HG03442 (cell line): ENCODE measurements around the gene AMBRA1.
"Not testable (repeated sequence)": the region's sequence is repeated elsewhere in the genome, so short reads cannot be mapped to it uniquely, and the experiment has no call there.

Experiments
- ATAC-seq: cut with Tn5 transposase; IDR thresholded peaks from one replicate; pipeline ENCODE4 v1.9.1; 2021; ENCODE audit warnings: mild to moderate bottlenecking, moderate library complexity; ENCODE audit not compliant: unreplicated experiment

Gene AMBRA1

DNA sequence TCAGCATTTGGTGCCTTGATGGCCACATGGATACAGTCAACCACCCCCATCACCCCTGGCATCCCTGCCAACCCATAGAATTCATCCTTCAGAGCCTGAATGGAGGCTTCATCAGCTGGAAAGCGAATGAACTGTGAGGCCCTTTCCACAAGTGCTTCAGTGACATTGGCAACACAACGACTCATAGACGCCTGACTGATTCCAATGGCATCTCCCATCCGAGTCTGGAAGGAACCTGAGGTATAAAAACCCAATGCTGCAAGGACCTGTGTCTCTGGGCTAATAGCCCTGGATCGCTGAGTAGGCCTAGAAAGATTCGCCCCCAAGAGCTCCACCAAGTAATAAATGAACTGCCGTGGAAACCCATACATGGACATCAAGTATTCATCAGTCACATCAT lies 21.9 kb upstream of the AMBRA1 start:
- ATAC-seq = no peak

- no peak for ATAC-seq
These were observed 18.5 kb upstream of the AMBRA1 start for GRCh38 chr11:46612326-46612725.

DNA sequence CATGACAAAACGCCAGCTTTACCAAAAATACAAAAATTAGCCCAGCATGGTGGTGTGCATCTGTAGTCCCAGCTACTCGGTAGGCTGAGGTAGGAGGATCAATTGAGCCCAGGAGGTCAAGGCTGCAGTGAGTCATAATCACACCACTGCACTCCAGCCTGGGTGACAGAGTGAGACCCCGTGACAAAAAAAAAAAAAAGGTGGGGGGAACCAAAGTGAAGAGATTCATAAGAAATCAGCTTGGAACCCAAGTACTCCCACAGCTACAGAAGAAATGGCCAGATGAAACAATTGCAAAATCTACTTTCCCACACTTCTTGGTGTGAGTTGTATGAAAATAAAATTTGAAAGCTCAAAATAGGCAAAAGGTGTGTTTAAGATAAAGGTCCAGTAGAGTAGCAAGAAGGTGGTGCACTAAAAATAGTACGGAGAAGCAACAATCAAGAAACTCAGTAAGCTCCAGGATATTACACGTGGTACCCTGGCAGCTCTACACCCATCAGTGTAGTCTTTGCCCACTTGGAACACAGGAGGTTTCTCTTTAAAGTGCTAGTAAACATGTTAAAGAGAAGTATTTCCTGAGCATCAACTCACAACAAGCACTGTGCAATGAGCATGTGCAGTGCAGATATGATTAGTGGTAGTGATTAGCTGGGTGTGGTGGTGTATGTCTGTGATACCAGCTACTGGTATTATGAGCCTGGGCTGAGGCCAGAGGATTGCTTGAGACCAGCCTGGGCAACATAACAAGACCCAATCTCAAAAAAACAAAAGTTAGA lies 17.9 kb upstream of the AMBRA1 start:
- no peak for ATAC-seq

DNA sequence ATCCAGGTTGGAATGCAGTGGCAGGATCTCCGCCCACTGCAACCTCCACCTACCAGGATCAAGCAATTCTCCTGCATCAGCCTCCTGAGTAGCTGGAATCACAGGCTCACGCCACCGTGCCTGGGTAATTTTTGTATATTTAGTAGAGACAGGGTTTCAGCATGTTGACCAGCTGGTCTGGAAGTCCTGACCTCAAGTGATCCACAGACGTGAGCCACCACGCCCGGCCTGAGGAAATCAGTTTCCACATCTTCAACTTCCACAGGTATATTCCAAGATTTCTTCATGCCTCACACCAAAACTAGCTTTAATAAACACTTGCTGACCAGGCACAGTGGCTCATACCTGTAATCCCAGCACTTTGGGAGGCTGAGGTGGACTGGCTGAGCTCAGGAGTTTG lies 15.6 kb upstream of the AMBRA1 start:
- no peak for ATAC-seq

DNA sequence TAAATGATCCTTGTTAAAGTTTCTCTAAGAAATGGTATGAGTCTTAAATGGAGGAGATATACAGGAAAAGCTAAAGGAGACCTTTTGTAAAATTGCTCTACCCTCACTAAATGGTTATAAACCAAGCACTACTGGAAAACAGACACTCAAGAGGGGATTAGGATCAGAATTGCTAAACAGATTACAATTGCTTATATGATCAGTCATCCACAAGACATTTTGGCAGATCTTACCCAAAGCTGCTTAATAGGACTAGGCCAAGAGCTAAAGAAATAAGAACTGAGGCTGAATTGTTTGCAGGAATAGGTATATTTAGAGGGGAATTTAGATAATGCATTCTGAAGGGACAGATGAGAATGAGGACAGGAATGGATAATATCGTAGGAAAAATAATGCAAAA lies 13.7 kb upstream of the AMBRA1 start:
- ATAC-seq = no peak

DNA sequence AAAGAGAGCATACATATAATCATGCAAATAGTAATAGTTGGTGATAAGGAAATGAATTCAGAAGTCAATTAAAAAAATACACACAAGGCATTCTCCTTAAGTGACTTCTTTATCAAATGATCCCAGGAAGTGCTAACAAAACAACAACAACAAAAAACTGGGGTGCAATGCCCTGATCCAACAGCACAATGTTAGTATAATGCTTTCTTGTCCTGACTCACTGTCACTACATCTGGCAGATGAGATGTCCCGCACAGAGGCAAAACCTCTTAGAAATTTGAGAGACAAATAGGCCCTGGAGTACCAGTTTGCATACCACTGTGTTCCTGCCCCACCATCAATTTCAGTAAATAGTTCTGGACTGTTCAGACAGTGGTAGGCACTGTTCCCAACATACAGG lies 11.0 kb upstream of the AMBRA1 start:
- ATAC-seq = no peak

DNA sequence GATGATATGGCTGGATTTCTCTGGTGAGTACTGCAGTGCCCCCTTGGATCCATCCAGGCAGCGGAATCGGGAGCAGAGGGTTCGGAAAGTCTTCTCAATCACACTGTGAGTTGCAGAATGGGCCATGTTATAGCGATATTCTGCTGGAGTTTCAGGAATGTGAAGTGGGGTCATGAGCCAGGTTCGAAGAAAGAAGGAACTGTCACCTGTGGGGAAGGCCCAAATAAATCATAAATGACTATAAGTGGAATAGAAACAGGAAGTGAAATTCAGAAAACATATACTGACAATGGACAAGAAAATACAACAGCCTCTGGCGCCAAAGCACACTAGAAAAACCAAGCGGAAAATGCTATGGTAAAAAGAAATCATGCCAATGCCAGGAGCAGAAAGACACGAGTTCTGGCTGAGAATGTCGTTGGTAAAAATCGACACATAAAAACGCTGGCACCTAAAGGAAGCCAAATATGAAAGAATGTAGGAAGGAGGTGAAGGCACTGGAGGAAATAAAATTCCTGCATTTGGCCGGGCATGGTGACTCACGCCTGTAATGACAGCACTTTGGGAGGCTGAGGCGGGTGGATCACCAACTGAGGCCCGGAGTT lies 10.0 kb upstream of the AMBRA1 start:
- ATAC-seq = no peak

GRCh38 chr11:46601129-46601528 lies 7.3 kb upstream of the AMBRA1 start:
- ATAC-seq = no peak

GRCh38 chr11:46600194-46600960 lies 6.6 kb upstream of the AMBRA1 start:
- ATAC-seq = no peak

GRCh38 chr11:46599340-46600193 lies 5.7 kb upstream of the AMBRA1 start:
- no peak for ATAC-seq

GRCh38 chr11:46597609-46598219 lies 3.9 kb upstream of the AMBRA1 start:
- ATAC-seq = no peak

DNA sequence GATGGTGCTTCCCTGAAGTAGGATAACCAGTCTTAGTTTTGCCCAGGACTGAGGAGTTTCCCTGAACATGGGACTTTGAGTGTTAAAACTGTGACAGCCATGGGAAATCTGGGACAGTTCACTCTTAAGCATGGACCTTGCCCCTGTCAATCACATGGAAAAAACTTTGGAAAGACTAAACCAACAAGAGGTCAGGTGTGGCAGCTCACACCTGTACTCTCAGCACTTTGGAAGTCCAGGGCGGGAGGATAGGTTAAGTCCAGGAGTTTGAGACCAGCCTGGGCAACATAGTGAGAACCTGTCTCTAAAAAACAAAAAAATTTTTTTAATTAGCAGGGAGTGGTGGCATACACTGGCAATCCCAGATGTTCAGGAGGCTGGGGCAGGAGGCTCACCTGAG lies 3.3 kb upstream of the AMBRA1 start:
- ATAC-seq = no peak

- no peak for ATAC-seq
These were observed 962 bp upstream of the AMBRA1 start for GRCh38 chr11:46594785-46595184.

DNA sequence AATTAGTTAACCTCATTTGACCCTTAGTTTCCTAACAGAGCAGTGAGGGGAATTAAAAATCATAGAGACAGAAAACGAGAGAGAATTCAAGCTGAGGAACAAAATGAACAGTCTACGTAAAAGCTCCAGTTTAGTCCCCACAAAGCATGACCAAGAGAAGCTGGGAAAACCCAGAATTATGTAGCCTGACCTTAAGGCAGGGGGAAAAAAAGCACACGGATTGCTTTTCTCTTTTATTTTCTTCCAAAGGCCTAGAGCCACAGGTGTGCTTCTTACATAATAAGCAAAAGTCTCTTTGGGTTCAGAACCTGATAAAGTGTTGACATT lies 514 bp upstream of the AMBRA1 start:
- no peak for ATAC-seq

DNA sequence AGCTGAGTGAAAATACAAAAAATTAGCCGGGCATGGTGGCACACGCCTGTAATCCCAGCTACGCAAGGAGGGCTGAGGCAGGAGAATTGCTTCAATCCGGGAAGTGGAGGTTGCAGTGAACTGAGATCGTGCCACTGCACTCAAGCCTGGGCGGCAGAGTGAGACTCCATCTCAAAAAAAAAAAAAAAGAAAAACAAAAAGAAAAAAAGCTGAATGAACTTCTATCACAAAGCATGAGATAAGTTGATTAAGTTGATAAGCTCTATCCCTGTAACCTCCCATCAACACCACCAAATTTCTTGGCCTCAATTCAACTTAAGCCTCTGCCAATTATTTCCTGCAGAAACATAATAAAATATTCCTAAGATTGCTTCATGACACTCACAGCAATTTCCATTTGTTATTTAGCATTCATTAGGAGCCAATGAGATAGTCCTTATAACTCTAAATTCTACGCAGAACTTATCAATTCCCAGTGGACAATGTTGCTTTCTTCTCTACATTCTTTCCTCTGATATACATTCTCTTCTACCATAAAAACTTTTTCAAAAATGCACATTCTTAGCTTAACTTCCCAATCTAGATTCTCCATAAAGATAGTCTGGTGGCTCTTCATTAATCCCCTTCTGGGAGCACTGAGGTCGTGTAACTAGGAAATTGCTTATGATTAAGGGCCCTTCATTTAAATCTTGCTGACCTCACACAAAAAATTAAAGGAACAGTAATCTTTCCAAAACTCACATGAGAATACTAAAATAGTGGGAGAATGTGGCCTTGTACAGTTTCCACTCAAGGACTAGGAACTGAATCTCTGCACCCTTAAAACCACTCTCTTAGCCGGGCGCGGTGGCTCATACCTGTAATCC lies 2.9 kb downstream of the AMBRA1 start:
- ATAC-seq = no peak

GRCh38 chr11:46588915-46589314 lies 4.9 kb downstream of the AMBRA1 start:
- ATAC-seq = no peak

- no peak for ATAC-seq
These were observed 5.7 kb downstream of the AMBRA1 start for GRCh38 chr11:46588131-46588530.

DNA sequence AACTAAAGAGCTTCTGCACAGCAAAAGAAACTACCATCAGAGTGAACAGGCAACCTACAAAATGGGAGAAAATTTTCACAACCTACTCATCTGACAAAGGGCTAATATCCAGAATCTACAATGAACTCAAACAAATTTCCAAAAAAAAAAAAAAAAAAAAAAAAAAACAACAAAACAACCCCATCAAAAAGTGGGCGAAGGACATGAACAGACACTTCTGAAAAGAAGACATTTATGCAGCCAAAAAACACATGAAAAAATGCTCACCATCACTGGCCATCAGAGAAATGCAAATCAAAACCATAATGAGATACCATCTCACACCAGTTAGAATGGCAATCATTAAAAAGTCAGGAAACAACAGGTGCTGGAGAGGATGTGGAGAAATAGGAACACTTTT lies 10.3 kb downstream of the AMBRA1 start:
- not testable (repeated sequence) for ATAC-seq

DNA sequence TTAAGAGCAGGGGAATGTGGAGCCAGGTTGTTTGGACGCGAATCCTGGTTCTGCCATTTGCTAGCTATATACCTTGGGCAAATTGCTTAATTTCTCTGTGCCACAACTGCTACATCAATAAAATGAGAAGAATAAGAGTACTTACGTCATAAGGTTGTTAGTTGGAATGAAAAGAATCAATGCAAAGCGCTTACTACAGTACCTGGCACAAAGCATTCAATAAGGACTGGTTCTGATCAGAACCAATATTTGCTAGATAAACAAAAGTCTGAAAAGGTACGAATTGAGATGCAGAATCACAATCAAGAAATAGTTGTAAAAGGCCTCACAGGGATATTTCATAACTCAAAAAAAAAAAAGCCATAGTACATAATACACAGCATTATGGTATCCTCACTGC lies 11.2 kb downstream of the AMBRA1 start:
- no peak for ATAC-seq

GRCh38 chr11:46577058-46577457 lies 16.8 kb downstream of the AMBRA1 start:
- ATAC-seq = no peak
